NCI-H2029 (cell line): ENCODE results near the gene PDZD7.

ENCODE experiments used
- DNase-seq: peaks from one replicate; lab custom pipeline; 2025; lab: John Stamatoyannopoulos, UW

PDZD7 gene

GRCh38 chr10:101031128-101031795 is at the start of gene PDZD7, which contains the start of gene SFXN3:
Gene PDZD7, minus strand, starts transcription at chr10:101031129. Its CDS starts 910 bp downstream, at chr10:101030219.
Gene SFXN3, plus strand, starts transcription at chr10:101031234. Its CDS starts 3,461 bp downstream, at chr10:101034695.
- DNase-seq = peak; percentile 36

DNA sequence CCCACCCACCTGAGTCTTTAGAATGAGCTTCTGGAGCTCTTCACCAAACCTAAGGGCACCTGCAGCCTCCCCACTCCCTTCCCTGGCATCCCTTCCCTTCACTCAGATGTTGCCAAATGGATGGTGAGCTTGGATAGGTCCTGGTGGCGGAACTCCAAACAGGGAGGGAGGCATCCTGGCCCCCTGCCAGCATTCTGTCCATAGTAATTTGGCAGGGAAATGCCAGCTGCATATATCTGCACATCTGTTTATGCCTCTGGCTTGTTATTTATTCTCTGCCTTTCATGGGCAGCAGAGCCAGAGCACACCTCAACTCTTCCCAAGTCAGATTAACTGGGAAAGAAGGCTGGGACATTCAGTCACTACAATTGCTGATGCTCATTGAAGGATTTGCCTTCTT is 48.9 kb upstream of the PDZD7 start:
- peak; percentile 1 for DNase-seq

DNA sequence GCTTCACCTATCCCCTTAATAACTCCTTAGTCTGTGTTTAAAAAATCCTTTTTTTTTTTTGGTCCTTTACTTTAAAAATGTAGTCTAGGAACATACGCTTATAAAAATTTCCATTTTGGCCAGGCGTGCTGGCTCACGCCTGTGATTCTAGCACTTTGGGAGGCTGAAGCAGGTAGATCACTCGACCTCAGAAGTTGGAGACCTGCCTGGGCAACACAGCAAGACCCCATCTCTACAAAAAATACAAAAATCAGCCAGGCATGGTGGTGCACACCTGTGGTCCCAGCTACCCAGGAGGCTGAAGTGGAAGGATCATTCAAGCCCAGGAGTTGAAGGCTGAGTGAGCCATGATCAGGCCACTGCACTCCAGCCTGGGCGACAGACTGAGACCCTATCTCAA is 45.7 kb upstream of the PDZD7 start:
- DNase-seq = no peak

DNA sequence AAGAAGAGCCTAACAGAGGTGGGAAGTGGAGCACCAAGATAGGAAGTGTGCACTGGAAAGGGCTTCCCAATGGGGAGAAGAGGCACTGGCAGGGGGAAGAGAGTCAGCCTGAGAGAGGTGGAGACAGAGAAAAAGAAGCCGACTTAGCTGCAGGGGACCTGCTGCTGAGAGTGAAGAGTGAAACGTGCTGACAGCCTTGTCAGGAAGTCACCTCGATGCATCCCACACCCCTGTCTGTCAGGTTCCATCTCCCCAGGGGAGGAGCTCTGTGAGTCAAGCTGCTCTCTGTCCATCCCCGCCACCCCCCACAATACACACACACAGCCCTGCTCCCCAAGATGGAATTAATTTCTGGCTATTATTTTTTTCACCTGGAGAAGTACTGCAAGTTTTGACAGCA is 44.8 kb upstream of the PDZD7 start:
- DNase-seq = no peak

DNA sequence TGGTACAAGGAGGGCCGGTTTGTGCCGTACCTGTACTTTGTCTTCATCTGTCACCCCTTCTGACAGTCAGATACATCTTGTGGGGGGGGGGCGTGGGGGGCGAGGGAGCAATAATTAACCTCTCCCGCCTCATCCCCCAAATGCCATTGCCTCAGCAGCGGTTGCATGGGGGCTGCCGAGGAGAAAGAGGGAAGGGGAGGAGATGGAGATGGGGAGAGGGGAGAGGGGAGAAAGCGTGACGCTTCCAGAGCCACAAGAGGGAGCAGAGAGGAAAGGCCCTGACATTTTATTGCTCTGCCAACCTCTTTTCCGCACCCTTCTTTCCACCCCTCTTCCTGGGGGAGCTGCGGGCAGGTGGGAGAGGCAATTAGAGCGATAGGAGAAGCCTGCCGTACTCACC is 42.7 kb upstream of the PDZD7 start:
- no peak for DNase-seq

GRCh38 chr10:101072923-101073322 is 42.0 kb upstream of the PDZD7 start:
- no peak for DNase-seq

DNA sequence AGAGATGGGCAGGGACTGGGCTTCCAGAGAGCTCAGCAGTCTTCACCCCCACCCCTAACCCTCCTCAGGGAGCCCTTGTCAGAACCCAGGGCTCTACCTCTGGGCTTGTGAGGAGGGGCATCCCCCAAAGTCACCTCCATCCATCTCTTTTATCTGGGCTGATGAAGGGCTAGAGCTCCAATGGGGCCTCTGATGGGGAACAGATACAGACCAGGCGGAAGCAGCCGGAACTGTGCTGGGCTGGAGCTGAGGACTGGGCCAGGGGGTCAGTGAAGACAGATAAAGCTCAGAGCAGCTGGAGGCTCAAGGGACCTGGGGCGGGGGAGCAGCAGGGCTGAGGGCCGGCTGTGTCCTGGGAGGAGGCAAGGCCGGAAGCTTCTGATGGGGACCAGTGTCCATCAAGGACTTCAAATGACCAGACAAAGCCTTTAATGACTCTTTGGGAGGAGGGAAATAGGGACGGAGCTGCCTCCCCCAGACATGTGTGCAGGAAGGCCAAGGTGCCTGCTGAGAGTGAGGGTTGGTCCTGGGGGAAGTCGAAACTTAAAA is 41.0 kb upstream of the PDZD7 start:
- DNase-seq = no peak

- no peak for DNase-seq
Measured at GRCh38 chr10:101071267-101071884, 40.4 kb upstream of the PDZD7 start.

- no peak for DNase-seq
Measured at GRCh38 chr10:101070098-101070497, 39.2 kb upstream of the PDZD7 start.

- DNase-seq = no peak
Measured at GRCh38 chr10:101069441-101069840, 38.5 kb upstream of the PDZD7 start.

GRCh38 chr10:101067356-101068083 is 36.6 kb upstream of the PDZD7 start:
- peak; percentile 42 for DNase-seq

GRCh38 chr10:101066896-101067355 is 36.0 kb upstream of the PDZD7 start:
- DNase-seq = no peak

DNA sequence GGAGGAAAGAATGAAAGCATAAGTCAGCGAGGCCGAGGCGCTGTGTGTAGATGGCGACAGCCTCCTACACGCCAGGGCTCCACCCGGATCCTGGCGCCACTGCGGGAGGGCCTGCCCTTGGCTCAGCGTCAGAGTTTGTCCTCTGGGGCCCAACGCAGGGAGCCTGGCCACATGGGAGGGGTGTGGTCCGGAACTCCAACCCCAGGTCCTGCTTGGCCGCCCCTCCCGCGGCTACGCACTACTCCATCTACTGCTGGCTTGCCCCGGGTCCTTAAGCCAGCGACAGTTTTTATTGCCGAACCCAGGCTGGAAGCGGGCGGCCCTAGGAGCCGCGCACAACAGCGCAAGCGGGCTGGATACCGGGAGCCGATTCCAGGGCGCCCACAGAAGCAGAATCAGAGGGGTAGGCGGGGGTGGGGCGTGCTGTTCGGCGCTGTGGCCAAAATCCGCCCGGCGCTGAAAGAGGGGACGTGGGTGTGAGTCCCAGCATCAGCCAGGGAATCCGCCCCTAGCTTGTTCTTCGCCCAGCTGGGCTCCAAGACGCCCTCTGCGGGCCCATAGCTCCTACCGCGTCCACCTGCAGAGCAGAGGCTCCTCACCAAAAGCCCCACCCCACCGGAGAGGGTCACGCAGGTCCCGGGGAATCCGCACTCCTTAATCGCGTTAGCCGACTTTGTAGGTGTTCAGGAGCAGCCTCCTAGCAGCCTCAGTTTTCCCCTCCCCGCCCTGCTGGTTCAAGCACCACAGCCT is 35.4 kb upstream of the PDZD7 start:
- peak; percentile 34 for DNase-seq

DNA sequence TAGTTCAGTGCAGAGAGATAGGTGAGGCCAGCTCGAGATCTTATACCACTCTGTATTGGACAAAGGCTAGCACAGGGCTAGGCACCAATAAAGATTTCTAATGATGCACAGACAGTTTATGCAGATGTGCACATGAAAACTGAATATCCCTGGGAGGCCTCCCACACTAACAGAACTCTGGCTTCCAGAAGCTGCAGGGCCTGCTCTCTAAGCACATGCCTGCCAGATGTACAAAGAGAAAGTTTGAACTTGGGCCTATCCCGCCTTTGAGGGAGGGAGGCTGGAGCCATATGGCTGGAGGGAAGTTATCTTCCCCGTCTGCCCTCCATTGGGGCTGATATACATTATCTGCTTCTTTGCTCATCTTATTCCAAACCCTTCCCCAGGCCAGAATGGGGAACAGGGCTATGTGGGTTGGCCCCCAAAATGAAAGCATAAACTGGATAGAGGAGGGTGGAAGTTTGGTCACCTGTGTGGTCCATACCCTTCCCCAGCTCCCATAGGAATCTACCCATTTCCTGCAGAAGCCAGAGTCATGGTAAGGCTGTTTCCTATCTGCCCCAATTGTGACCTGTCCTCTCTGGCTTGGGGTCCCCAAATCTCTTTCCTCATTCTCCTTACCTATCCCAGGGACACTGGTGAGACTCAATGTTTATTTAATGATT is 34.7 kb upstream of the PDZD7 start:
- no peak for DNase-seq

DNA sequence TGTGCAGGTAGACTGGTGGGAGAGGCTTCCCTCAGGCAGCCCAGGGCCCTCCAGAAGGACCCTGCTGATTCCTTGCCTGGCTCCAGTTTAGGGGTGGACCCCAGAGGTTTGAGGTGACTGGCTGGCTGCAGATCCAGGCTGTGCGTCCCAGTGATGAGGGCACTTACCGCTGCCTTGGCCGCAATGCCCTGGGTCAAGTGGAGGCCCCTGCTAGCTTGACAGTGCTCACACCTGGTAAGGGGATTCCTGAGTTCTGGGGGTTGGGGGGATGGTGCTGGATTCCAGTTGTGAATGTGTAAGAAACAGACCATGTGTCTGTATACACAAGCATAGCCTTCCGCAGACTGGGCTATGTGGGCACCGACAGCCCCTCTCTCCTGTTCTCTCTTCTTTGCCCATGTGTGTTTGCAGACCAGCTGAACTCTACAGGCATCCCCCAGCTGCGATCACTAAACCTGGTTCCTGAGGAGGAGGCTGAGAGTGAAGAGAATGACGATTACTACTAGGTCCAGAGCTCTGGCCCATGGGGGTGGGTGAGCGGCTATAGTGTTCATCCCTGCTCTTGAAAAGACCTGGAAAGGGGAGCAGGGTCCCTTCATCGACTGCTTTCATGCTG is 33.6 kb upstream of the PDZD7 start:
- DNase-seq = no peak

GRCh38 chr10:101063548-101064414 is 32.9 kb upstream of the PDZD7 start:
- no peak for DNase-seq

GRCh38 chr10:101063050-101063525 is 32.2 kb upstream of the PDZD7 start:
- no peak for DNase-seq

DNA sequence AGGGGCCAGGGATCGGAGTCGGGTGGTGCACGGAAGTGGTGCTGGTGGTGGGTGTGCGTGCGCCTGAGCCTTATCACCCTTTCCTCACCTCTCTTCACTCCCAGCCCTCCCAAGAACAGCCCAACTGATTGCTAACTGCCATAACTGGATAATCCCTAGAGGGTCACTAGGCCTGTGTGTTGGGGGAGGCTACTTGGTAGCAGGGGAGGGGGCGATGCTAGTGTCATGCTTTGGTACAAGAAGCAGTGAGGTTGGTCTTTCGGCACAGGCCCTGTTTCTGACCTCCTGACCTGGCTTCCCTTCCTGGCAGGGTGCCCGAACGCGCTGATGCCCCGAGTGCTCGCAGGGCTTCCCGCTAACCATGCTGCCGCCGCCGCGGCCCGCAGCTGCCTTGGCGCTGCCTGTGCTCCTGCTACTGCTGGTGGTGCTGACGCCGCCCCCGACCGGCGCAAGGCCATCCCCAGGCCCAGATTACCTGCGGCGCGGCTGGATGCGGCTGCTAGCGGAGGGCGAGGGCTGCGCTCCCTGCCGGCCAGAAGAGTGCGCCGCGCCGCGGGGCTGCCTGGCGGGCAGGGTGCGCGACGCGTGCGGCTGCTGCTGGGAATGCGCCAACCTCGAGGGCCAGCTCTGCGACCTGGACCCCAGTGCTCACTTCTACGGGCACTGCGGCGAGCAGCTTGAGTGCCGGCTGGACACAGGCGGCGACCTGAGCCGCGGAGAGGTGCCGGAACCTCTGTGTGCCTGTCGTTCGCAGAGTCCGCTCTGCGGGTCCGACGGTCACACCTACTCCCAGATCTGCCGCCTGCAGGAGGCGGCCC is 31.5 kb upstream of the PDZD7 start:
- peak; percentile 41 for DNase-seq
